ENCODE data around the gene STX11.
"Not testable (repeated sequence)": the region's sequence is repeated elsewhere in the genome, so short reads cannot be mapped to it uniquely, and the experiment has no call there.

STX11 gene

DNA sequence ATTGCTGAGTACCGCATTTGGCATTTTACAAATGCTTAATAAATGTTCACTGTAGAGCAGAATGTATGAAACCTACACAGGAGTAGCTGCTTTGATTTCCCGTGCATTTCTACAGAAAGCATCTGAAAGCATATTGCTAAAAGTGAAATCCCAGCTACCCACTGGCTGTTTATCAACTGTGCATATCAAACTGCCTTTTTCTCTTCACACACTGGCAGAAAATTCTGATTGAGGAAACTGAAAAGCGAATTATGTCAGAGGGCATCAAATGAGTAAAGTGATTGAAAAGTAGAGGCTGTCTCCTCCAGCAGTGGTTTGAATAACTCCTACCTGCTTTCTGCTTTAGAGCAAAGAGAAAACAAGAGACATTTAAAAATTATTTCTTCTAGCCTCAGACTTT is 28.0 kb downstream of the STX11 start:
- no peak for DNase-seq

DNA sequence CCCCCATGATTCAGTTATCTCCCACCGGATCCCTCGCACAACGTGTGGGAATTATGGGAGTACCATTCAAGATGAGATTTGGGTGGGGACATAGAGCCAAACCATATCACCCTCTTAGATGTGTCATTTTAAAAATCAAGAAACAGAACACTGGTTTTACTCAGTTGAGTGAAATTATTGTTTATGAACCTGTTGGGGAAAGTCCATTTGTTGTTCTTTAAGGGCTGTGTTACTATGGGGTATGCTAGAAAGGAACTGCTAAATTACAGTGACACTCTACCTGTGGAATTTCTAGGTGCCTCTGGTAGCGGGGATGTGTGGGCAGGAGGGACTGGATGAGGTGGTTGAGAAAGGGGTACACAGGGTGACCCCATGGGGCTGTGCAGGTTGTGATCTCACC is 28.9 kb downstream of the STX11 start:
- DNase-seq, result no peak

DNA sequence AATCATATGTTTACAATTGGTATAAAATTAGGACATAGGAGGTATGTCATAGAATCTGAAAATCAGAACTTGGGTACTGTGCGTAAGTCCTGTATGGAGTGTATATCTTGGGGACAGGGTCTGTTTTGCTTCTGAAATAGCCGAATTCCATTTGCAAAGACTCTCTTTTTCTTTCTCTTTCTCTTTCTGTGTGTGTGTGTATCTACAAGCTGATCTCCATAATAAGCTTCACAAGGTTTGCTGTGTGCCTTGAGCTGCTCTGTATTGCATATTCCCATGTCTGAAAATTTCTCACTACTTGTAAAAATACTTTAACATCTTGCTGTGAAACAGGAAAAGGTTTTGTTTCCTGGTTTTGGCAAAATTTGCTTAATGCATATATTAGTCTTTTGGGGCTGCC is 29.5 kb downstream of the STX11 start:
- DNase-seq, result no peak

DNA sequence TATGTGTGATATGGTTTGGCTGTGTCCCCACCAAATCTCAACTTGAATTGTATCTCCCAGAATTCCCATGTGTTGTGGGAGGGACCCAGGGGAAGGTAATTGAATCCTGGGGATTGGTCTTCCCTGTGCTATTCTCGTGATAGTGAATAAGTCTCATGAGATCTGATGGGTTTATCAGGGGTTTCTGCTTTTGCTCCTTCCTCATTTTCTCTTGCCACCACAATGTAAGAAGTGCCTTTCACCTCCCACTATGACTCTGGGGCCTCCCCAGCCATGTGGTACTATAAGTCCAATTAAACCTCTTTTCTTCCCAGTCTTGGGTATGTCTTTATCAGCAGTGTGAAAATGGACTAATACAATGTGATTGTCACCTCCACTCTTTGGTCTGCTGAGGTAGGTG is 30.0 kb downstream of the STX11 start:
- DNase-seq, result peak; percentile 28 to 31

DNA sequence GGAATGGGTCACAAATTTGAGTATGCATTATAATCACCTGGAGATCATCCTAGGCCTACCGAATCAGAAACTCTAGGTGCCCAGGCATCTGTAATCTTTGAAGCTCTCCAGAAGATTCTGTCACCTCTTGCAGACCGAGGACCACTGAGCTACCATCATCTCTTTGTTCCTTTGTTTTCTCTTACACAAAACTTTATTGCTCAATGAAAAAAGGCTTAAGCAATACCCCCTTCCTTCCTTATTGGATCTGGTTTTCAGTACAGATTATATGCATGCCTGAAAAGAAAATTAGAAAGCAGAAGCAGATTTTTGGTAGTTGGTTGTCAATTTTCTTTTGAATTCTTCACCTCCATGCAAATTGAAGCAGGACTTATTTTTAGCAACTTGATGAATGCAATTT is 31.3 kb downstream of the STX11 start:
- DNase-seq, result peak; percentile 33 to 47

DNA sequence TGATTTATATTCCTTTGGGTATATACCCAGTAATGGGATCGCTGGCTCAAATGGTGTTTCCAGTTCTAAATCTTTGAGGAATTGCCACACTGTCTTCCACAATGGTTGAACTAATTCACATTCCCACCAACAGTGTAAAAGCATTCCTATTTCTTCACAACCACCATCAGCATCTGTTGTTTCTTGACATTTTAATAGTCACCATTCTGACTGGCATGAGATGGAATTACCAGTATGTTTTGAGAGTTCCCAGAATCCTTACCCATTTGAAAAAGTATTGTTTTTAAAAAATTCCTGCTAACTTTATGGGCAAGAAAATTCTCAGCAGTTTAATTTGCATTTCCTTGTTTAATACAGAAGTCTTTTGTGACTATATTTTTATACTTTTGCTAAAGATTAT is 33.9 kb downstream of the STX11 start:
- not testable (repeated sequence) for DNase-seq

DNA sequence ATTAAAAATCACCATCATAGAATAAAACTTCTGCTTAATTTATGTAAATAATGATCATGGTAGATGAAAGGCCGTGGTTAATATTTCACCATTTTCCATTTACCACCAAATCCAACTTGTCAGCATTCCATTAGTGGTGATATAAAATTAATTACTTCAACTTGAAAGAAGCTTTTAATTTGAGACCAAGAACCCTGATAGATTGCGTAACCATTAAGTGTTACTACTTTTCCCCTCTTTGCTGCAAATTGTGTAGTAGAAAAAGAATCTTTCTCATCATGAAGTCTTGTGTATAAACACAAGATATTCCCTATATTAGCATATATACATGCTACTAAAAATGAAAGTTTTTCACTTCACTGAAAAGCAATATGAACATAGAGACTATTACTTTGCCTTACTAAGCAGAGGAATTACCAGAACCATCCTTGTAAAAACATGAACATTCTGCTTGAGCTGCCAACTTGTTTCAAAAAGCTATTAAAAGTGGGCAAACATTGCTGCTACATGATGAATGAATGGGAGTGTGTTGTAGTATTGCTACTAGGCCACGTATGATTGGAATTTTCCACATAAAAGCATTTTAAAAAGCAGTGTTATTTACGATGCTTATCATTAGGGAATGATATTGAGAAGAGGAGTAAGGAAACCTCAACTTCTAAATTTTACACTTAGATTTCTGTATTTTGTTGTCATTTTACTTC is 35.0 kb downstream of the STX11 start:
- no peak for DNase-seq

DNA sequence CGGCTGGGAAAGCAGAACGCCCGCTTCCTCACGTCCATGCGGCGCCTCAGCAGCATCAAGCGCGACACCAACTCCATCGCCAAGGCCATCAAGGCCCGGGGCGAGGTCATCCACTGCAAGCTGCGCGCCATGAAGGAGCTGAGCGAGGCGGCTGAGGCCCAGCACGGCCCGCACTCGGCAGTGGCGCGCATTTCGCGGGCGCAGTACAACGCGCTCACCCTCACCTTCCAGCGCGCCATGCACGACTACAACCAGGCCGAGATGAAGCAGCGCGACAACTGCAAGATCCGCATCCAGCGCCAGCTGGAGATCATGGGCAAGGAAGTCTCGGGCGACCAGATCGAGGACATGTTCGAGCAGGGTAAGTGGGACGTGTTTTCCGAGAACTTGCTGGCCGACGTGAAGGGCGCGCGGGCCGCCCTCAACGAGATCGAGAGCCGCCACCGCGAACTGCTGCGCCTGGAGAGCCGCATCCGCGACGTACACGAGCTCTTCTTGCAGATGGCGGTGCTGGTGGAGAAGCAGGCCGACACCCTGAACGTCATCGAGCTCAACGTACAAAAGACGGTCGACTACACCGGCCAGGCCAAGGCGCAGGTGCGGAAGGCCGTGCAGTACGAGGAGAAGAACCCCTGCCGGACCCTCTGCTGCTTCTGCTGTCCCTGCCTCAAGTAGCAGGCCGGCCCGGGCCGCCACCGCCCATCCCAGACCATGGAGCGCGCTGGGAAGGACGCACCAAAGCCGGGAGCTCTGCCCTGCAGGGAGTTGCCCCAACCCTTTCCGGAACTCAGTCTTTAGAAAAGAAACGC is 36.7 kb downstream of the STX11 start:
- no peak for DNase-seq

DNA sequence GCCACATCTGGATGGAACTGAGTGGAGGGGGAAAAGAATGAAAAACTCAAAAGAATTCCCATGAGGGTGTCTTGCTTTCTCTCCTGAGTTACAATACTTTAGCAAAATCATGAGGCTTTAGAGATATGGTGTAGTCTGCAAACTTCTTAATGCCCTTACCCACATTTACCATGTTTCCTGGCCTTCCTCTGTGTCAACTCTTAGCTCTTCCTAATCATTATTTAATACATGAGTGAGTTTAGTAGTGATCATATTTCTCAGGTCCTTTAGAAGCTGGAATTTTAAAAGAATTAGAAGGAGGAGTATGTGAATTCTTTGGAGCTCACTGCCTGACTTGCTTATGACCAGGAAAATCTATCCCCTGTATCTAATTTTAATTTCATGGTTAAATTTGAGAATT is 39.0 kb downstream of the STX11 start:
- DNase-seq, result no peak

DNA sequence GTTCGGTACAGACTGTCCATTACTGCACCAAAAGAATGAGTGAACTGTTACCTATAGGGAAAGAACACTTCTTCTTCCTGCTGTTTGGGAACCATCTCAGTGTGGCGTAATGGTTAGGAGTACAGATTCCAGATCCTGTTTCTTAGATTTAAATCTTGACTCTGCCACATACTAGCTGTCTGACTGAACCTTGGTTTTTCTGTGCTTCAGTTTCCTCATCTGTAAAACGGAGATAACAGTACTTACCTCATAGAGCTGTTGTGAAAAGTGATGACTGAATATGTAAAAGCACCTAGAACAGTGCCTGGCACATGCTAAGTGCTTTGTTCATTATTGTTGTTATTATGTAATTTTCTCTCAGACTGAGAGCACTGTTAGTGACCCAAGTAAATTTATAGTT is 39.8 kb downstream of the STX11 start:
- DNase-seq, result no peak

DNA sequence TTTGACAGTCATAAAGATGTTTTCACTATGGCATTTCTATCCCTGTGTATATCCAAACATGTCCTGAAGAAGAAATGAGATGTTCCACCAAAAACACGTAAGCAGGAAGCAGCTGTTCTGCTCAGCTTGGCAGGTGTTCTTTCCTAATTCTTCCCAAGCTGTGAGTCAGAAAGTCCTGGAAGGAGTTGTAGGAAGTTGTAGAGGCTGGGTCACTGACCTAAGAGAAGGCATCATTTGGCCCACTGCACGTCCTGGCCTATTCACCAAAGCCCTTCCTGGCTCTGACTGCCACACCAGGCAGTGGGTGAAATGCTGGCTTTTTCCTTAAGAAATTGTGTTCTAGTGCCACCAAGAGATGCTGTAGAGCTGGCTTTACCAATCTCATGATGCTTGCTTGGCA is 40.3 kb downstream of the STX11 start:
- DNase-seq, result no peak

DNA sequence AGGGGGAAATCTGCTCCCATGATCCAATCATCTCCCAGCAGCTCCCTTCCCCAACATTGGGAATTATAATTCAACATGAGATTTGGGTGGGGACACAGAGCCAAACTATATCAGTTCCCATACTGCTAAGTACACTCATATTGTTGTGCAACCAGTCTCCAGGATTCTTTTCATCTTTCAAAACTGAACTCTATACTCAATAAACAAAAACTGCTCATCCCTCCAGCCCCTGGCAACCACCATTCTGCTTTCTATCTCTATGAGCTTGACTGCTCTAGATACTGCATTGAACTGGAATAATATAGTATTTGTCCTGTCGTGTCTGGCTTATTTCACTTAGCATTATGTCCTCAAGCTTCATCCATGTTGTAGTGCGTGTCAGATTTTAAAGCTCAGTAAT is 42.9 kb downstream of the STX11 start:
- DNase-seq, result no peak

DNA sequence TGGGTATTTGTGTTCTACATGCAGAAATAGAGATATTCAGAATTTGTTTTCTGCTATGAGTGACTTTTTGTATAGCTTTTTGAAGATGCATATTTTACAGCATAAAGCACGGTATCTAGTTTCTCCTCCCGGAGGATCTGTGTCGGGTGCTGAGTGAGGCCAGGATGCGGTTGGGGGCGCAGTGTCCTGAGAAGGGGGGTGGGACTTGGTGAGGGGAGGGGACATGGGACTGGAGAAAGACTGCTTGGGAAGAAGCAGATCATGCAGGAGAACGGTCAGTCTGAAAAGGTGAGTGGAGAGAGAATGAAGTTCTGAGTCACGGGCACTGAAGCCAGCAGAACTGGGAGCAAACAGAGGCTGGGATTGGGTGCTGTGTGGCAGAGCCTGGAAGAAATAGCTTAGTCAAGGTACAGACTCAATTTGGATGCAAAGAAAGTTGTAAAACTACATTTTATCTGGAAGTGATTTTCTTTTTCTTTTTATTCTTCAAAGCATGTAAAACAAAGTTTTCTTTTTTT is 44.0 kb downstream of the STX11 start:
- DNase-seq, result no peak

DNA sequence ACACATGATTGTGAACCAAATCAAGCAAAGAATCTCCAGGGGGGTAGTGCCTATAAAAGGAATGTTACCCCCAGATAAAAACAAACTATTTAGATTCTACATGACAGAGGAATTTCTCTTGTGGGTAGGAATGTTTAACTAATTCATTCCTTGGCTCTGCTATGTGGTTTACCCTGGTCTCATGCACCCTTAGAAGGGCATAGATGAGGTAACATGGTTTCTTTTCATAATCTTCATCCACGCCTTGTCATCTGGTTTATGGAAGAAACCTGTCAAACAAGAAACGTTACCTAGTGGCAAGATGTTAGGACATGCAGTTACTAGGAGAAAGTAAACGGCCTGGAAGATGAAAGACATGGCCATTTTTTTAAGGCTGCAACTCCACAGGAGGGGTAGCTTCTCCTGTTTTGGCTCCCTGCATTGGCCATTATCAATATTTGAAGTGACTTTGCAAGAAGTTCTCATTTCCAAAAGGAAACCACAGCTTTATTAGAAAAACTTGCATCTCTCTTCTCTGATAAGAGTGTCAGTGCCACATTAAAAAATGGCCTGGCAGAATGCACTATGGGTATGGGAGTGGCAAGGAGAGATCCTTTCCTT is 45.5 kb downstream of the STX11 start:
- DNase-seq, result no peak

DNA sequence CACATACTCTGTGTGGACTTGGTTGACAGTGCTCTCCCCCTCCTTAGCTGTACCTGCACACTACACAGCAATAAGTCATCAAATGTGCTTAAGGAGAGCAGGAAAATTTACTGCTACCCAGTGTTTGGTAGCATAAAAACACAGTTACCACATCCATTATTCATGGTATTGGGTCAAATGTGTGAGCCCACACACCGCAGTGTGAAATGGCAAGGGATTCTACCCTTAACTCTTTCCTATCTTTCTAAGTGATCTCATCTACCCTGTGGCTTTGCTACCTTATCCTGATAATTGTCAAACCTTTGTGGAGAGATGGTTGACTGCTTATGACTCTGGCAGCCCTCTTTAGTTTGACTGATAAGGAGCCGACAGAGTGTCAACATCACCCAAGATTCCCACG is 47.6 kb downstream of the STX11 start:
- no peak for DNase-seq

DNA sequence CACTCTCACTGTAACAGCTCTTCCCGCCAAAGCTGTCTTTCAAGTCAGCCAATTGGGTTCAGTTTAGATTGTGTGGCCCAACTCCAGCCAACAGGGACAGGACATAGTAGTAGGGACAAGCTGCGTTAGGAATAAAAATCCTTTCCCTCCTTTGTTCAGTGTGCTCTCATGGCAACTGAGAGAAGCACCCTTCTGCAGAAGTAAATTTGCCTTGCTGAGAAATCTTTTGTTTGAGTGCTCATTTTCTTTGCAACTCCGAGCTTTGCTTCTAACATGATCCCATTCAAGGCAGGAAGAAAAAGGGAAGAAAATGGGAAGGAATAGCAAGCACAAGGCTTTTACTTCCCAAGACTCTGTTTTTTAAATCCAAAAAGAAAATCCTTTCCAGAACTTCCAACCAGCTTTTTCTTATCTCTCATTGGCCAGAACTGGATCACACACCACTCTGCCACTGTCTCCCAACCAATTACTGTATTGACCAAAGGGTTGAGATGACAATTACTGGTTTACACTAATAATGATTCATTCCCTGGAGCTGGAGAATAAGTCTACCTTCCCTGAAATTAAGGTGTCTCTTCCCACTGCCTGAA is 52.7 kb downstream of the STX11 start:
- DNase-seq, result no peak

DNA sequence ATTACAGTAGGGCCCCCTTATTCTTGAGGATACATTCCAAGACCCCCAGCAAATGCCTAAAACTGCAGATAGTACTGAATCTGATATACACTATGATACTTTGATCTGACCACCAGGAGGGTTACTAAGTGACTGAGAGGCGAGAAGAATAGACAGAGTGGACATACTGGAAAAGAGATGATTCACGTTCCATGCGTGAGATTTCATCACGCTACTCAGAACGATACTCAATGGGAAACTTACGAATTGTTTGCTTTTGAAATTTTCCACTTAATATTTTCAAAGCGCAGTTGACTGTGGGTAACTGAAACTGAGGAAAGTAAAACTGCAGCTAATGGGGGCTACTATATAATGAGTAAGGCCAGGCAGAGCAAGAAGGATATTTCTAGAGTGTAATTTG is 60.8 kb downstream of the STX11 start:
- DNase-seq, result no peak

DNA sequence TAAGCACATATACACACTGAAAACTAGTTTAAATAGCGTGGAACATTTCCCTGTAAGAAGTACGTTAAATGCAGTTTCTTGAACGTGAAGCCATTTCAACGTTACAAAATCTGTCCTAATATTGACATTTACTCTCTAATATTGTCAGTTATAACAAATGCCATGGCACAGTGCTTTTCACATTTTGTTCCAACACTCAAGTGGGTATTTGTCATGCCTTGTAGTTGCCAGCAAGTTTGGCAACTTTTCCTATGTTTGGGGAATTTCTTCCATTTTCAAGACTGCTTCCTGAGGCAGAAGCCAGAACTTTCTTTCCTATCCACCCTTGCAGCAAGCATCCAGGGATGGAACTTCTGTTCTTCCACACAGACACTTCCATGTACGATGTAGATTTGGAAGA is 63.0 kb downstream of the STX11 start:
- DNase-seq, result no peak

DNA sequence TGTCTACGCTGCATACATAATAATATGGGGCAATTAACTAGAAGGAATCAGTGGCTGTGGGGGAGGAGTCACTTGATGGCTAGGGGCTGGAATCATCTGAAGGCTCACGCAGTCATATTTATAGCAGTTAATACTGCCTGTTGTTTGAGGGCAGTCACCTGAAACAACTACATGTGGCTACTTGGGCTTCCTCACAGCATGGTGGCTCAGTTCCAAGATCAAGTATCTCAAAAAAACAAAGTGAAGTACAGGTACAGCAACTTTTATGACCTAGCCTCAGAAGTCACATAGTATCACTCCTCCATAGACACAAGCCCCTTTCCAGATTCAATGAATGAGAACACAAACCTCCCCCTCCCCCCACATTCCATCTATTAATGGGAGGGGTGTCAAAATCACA is 63.7 kb downstream of the STX11 start:
- DNase-seq, result no peak

DNA sequence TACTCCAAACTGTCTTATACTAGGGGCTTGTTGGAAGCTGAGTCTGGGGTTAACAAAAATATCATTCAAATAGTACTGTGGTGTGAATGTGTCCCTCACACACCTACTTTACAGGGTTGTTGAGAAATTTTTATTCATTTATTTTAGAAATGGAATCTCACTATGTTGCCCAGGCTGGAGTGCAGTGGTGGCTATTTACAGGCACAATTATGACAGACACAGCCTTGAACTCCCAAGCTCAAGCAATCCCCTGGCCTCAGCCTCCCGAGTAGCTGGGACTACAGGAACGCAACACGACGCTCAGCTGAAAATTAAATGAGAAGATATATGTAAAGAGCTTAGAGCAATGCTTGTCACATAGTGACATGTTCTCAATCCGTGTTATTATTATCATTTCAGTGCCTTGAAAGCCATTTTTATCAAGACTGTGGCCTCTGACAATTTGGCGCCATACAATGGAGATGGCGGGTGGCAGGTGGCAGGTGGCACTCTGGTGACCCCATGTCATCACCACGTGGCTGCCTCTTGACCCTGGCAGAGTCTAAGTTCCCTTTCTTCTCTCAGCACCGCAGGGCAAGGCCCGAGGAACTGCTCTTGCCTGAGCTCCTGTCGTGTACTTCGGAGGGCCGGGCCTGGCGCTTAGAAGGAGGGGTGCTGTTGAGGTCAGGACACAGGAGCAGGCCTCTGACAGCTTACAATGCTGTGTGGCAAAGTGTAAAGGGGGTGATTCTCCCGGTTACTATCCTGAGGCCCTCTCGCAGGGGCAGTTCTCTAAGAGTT is 64.5 kb downstream of the STX11 start:
- no peak for DNase-seq

DNA sequence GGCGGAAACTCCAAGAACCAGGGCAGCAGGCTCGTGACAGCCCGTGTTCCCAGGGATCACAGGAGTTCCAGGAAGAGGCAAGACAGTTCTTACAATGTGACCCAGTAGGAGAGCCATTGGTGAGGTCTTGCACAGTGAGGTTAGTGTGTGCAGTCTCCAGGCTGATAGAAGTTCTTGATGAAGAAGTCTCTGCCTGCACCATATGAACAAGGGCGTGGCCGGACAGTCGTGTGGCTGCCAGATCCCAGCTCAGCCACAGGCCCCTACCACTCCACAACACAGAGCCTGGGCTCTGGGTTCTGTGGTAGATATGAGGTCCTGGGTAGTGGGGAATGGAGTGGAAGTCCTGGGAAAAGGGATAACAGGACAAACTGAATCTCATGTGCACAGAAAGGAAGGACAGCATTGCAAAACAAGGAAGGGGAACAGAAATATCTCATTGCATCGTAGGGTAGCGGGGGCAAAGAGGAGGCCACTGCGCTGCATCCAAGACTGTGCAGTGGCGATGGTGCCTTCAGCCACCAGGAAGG is 65.2 kb downstream of the STX11 start:
- DNase-seq, result peak; percentile 47 to 67

DNA sequence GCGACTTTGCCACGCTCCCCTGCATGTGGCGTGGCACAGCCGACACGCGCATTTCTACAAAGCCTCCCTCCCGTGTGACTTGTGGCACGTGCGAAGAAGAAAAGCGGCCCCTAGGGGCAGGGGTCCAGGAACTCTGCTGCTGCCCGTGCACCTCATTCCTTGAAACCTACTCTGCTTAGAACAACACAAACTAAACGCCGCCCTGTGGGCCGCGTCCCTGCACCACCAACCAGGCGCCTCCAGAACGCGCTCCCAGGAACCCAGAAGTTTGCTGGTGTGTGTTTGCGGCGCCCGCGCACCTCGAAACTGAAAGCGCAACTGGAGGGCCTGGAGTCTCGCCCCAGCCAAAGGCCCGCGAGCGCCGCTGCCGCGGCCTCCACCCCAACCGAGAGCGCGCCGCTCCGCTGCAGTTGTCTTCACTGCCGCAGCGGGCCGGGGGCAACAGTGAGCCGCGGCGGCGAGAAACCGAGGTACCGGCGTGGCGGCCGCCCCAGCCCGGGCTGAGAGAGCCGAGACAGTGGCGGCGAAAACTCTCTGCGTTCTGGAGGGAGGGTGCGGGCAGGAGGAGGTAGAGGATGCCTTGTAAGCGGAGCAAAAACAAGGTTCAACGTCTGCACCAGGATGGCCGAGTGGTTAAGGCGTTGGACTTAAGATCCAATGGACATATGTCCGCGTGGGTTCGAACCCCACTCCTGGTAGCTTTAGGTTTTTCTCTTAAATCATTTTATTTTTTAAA is 65.8 kb downstream of the STX11 start:
- DNase-seq, result peak; percentile 90 to 94
